NCI-H1417 (cell line): Measurements from ENCODE around the gene NAA15.
A peak's percentile ranks its signal among the peaks of the same experiment; 100 is the strongest.
"Not testable (repeated sequence)": the region's sequence is repeated elsewhere in the genome, so short reads cannot be mapped to it uniquely, and the experiment has no call there.

Experiments
- DNase-seq, 3 experiments: peaks; one replicate each; lab custom pipeline; 2025; lab: John Stamatoyannopoulos, UW

NAA15 gene

GRCh38 chr4:139453041-139453370 is 151.7 kb downstream of the NAA15 start:
- peak; percentile 32 to 90 (median 85) for DNase-seq

- peak; percentile 87 to 100 (median 99) for DNase-seq
Observed at GRCh38 chr4:139453371-139454110, 152.2 kb downstream of the NAA15 start.

- peak in 1 of 3 experiments; percentile 40 for DNase-seq
Observed at GRCh38 chr4:139454111-139455045, 153.1 kb downstream of the NAA15 start, which contains the start of gene RAB33B. Gene RAB33B, plus strand, starts transcription at chr4:139454121. Its CDS starts 75 bp downstream, at chr4:139454196.

- peak in 1 of 3 experiments; percentile 39 for DNase-seq
Observed at GRCh38 chr4:139455126-139455538, 153.8 kb downstream of the NAA15 start.

GRCh38 chr4:139457318-139457717 is 156.0 kb downstream of the NAA15 start:
- no peak for DNase-seq

- DNase-seq, result peak in 1 of 3 experiments; percentile 12
Observed at GRCh38 chr4:139458543-139458942, 157.2 kb downstream of the NAA15 start.

- DNase-seq, result no peak
Observed at GRCh38 chr4:139458999-139459398, 157.7 kb downstream of the NAA15 start.

- DNase-seq, result no peak
Observed at GRCh38 chr4:139460565-139460964, 159.3 kb downstream of the NAA15 start.

- DNase-seq, result no peak
Observed at GRCh38 chr4:139461022-139461628, 159.8 kb downstream of the NAA15 start.

GRCh38 chr4:139464512-139464911 is 163.2 kb downstream of the NAA15 start:
- DNase-seq, result not testable (repeated sequence)

GRCh38 chr4:139465922-139466321 is 164.6 kb downstream of the NAA15 start:
- DNase-seq, result no peak

GRCh38 chr4:139468756-139469155 is 167.5 kb downstream of the NAA15 start:
- not testable (repeated sequence) for DNase-seq

- no peak for DNase-seq
Observed at GRCh38 chr4:139469216-139469615, 167.9 kb downstream of the NAA15 start.
